ENCODE measurements around the gene LRRC27.

- TF ChIP-seq CTCF (conservative IDR thresholded peaks at IDR 0.05 in 1 of 2, IDR thresholded peaks at IDR 0.05 in 1 of 2; ENCODE audit: low read depth in 1 of 2, low read length in 2 of 2) (no peak), EZH2 (IDR thresholded peaks at IDR 0.05; ENCODE audit: low read length, missing control alignments) (no peak)
These were observed 38.7 kb downstream of the LRRC27 start for GRCh38 chr10:132370426-132371340.
